Right renal cortex interstitium (tissue), 3 donors: Measurements from ENCODE around the gene LCE1E. TPM values are rescaled to one million over a fixed set of nuclear protein-coding genes. Genes with fewer than 3 reads are reported as not detected.

Source experiments
- DNase-seq, 3 donors: peaks; one replicate each; pipeline ENCODE4 v3.0.0-alpha.2; 2013; ENCODE audit warnings: low read depth in 3 of 3, low spot score in 2 of 3
- polyA plus RNA-seq, 3 donors: library from polyadenylated mRNA; unstranded; fragments of 120-200 nt; gene quantifications; one replicate each; pipeline ENCODE4 v1.2.1, GENCODE V29; 2013; ENCODE audit not compliant: insufficient read length in 3 of 3

LCE1E gene, protein sequence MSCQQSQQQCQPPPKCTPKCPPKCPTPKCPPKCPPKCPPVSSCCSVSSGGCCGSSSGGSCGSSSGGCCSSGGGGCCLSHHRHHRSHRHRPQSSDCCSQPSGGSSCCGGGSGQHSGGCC
- polyA plus RNA-seq, result not detected

- DNase-seq, result no peak
Observed at GRCh38 chr1:152786077-152786476, at the start of gene LCE1E. LCE1E (plus strand) TSS chr1:152786257; CDS start chr1:152787300, 1,043 bp downstream.

DNA sequence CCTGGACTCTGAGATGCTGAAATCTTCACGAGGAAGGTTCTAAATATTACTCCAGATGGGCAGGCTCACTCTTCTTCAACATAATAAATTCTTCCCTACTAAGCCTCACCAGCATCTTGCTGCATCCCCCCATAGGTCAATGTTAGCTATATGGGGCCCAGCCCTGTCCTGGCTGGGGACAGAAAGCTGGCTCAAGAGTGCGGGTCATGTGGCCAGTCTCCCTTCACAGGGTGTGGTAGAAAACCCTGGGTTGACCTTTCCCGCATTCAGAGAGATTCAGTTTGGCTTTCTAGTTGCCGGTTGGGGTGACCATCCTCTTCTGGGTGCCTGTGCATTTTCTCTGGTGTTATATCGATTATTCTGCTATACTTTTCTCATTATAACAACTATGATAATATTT lies 48.1 kb upstream of the LCE1E start:
- no peak for DNase-seq

DNA sequence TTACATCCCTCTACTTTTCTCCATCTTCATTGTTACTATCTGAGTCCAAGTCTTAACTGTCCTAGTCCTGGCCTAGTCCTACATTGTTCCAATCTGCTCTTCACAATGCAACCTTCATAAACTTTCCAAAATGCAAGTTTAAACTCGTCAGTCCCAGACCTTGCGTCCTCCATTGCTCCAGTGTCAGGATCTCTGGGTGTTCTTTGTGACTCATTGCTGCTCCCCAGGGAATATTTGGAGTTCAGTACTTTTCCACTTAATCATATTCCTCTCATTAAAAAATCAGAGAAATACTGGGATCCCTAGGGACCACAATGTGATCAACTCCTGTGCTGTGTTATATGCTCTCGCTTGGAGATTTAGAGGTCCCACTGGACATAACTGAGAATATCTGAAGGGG lies 46.2 kb upstream of the LCE1E start:
- DNase-seq, result no peak

DNA sequence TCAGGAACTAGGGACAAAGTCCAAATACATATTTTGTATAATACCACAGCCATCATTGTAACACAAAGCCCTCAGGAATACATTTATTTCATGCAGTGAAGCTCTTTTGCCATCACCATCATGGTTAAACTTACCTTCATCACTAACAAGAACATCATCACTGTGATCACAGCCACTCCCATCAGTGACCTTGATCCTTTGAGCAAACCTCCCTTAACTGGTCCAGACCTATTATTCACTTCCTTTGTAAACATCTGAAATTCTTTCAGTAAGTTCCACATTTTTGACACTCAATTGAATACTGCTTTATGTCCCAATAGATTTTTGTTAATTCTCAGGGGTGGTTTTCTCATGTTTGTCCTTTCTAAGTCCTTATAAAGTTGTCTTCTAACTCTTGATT lies 44.4 kb upstream of the LCE1E start:
- DNase-seq, result no peak

- no peak for DNase-seq
Observed at GRCh38 chr1:152743371-152744145, 42.5 kb upstream of the LCE1E start.

GRCh38 chr1:152745289-152745704 lies 40.8 kb upstream of the LCE1E start:
- DNase-seq, result no peak

- no peak for DNase-seq
Observed at GRCh38 chr1:152745765-152746444, 40.2 kb upstream of the LCE1E start.

DNA sequence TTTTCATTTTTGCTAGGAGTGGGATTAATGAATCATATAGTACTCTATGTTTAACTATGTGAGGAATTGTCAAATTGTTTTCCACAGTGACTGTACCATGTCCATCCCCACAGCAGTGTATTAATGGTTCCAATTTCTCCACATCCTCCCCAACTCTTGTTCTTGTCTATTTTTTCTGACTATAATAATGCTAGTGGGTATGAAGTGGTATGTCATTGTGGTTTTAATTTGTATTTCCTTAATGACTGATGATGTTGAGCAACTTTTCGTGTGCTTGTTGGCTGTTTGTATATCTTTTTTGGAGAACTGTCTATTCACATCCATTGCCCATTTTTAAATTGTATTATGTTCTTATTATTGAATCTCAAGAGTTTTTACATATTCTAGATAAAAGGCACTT lies 38.2 kb upstream of the LCE1E start:
- no peak for DNase-seq

DNA sequence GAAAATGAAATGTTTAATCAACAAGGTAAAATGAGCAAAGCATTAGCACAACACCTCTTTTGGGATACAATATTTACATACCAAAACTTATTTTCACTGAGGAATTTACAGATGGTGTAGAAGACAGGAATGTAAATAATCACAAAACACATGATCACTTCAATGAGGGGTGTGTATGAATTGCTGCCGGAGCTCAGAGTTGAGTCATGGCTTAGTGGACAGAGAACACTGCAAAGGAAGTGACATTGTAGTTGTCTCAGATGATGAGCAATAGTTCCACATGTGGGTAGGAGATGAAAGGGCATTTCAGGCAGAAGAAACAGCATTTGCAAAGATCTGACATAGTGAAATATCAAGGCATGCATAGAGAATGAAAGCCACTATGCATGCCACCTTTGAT lies 33.8 kb upstream of the LCE1E start:
- no peak for DNase-seq

DNA sequence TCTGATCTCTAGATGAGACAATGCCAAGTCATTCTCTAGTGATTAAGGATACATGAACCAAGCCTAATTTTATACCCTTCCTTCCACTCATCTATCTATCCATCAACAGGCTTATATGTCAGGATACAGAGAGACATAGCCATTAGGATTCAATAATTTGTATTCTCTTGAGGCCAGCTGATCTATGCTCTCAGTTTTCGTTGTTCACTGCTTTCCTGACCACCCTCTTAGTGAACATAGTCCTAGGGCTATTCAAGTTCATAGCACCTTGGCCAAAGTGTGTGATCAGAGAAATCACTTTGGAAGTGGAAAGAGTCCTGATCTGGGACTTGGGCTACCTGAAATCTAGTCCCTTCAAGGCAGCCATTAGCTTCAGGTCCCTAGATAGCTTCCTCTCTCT lies 32.5 kb upstream of the LCE1E start:
- DNase-seq, result no peak

- DNase-seq, result no peak
Observed at GRCh38 chr1:152756872-152757271, 29.2 kb upstream of the LCE1E start.

DNA sequence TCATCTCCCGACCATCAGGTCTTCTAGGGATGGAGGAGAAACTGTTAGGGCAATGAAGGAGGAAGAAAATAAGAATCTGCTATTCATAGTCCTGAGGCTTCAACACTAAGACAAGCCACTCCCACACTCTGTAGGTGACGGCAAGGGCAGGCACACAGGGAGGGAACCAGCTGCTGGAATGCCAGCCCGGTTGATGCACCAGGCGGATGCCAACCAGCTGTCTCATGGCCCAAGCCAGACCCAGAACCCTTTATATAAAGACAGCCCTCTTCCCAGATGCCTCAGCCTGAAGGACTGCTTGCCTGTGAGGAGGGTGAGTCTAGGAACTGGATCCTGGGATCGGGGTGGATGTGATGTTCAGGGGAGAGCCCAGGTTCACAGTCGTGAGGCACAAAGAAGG lies 28.3 kb upstream of the LCE1E start, which contains the start of gene KPRP:
Gene KPRP (plus strand): TSS at position 279 of the 400 bp plus-strand sequence. CDS start 1,564 bp downstream, outside the sequence.
- no peak for DNase-seq

GRCh38 chr1:152758636-152759035 lies 27.4 kb upstream of the LCE1E start:
- DNase-seq, result no peak

- no peak for DNase-seq
Observed at GRCh38 chr1:152759453-152760173, 26.4 kb upstream of the LCE1E start.

DNA sequence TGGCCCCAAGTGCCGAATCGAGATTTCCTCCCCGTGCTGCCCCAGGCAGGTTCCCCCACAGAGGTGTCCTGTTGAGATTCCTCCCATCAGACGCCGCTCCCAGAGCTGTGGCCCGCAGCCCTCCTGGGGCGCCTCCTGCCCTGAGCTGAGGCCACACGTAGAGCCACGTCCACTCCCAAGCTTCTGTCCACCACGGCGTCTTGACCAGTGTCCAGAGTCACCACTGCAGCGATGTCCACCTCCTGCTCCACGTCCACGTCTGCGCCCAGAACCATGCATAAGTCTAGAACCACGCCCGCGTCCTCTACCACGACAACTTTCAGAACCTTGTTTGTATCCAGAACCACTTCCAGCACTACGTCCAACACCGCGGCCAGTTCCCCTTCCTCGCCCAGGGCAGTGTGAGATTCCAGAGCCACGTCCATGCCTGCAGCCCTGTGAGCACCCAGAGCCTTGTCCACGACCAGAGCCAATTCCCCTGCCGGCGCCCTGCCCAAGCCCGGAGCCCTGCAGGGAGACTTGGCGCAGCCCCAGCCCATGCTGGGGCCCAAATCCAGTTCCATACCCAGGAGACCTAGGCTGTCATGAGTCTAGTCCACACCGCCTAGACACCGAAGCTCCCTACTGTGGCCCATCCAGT lies 25.4 kb upstream of the LCE1E start:
- no peak for DNase-seq

GRCh38 chr1:152761609-152762213 lies 24.3 kb upstream of the LCE1E start:
- DNase-seq, result no peak

- no peak for DNase-seq
Observed at GRCh38 chr1:152768847-152769533, 17.1 kb upstream of the LCE1E start.

DNA sequence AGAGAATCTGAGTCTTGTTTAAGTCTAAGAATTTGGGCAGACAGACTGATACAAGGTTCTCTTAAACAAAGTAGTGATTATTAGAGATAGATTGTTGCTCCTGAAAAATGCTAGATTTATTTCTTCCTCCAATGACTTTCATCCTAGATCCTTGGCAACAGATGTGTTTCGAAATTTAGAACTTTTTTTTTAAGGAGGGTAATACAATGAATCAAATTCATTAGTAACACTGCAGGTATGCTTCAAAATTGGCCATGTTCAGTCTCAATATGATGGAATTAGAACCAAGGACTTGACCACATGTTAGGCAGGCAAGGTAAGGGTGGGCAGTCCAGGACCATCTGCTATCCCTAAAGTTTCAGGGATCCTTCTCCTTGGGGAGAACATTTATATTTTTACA lies 15.6 kb upstream of the LCE1E start:
- DNase-seq, result no peak

DNA sequence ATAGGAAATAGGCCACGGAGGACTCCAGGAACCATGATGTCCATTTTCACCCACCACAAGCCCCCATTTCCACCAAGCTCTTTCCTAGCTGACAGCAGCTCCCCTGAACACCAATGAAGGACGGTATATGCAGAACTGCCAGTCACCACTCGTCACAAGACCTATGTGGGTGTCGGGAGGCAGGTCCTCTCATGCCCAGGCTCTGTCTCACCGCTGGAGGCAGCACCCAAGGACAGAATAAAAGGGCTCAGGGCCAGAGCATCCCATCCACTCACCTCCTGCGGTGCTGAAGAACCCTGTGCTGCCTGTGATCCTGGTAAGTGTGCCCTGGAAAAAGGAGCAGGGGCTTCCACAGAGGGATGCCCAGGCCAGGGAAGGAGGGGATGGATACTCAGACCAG lies 11.2 kb upstream of the LCE1E start, which contains the start of gene LCE1F:
Gene LCE1F (plus strand): TSS at position 266 of the 400 bp plus-strand sequence. CDS start 1,232 bp downstream, outside the sequence.
- DNase-seq, result no peak

DNA sequence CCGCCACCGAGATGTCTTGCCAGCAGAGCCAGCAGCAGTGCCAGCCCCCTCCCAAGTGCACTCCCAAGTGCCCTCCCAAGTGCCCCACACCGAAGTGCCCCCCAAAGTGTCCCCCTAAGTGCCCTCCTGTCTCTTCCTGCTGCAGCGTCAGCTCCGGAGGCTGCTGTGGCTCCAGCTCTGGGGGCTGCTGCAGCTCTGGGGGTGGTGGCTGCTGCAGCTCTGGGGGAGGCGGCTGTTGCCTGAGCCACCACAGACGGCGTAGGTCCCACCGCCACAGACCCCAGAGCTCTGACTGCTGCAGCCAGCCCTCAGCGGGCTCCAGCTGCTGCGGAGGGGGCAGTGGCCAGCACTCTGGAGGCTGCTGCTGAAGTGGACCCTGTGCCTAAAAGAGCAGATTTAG lies 9.7 kb upstream of the LCE1E start:
- DNase-seq, result no peak
